SK-N-SH (cell line): ENCODE measurements around the gene SOCS2.

Experiments used
- EP300 ChIP-seq, 2 experiments: IDR thresholded peaks; 2 replicates each; pipeline versions ENCODE4 v1.4.0 to v1.6.1; 2012; ENCODE audit warnings: borderline replicate concordance in 1 of 2, low read depth in 1 of 2, low read length in 1 of 2
- EZH2phosphoT487 ChIP-seq: fragments of 200-600 bp; sonication (generic); IDR thresholded peaks from 2 replicates; pipeline ENCODE4 v1.6.1; 2017; ENCODE audit warnings: low read depth, mixed run types, mild to moderate bottlenecking, antibody characterized with exemption, moderate library complexity, borderline replicate concordance
- GATA2 ChIP-seq: sonication (generic); formaldehyde crosslinking; IDR thresholded peaks from 2 replicates; pipeline ENCODE4 v1.5.0; 2020; ENCODE audit warnings: mild to moderate bottlenecking, missing genetic modification reagents
- JUND ChIP-seq: IDR thresholded peaks from 2 replicates; pipeline ENCODE4 v1.4.0; 2012
- MXI1 ChIP-seq: IDR thresholded peaks from 2 replicates; pipeline ENCODE4 v1.6.1; 2012; ENCODE audit warnings: mild to moderate bottlenecking, low read depth, low read length, improper control_type of control experiment
- NFIC ChIP-seq: IDR thresholded peaks from 2 replicates; pipeline ENCODE4 v1.4.0; 2012; ENCODE audit warnings: borderline replicate concordance
- POLR2AphosphoS5 ChIP-seq: IDR thresholded peaks from 2 replicates; pipeline ENCODE4 v1.6.1; 2012; ENCODE audit warnings: low read depth, low read length
- RCOR1 ChIP-seq: fragments of 150-350 bp; IDR thresholded peaks from 2 replicates; pipeline ENCODE4 v1.6.1; 2017; ENCODE audit warnings: antibody characterized with exemption, low read length
- TF ChIP-seq, protein P1 (sequence below): fragments of 200-600 bp; sonication (generic); IDR thresholded peaks from 2 replicates; pipeline ENCODE4 v1.6.1; 2017; ENCODE audit warnings: antibody characterized with exemption, mild to moderate bottlenecking, moderate library complexity
- TF ChIP-seq, protein P2 (sequence below): IDR thresholded peaks from 2 replicates; pipeline ENCODE4 v1.6.1; 2012; ENCODE audit warnings: mild to moderate bottlenecking, low read depth, low read length, moderate library complexity
- TF ChIP-seq, protein P3 (sequence below): IDR thresholded peaks from 2 replicates; pipeline ENCODE4 v1.4.0; 2012; ENCODE audit warnings: low read depth, borderline replicate concordance
- TF ChIP-seq, protein P4 (sequence below): IDR thresholded peaks from 2 replicates; pipeline ENCODE4; 2012

DNA sequence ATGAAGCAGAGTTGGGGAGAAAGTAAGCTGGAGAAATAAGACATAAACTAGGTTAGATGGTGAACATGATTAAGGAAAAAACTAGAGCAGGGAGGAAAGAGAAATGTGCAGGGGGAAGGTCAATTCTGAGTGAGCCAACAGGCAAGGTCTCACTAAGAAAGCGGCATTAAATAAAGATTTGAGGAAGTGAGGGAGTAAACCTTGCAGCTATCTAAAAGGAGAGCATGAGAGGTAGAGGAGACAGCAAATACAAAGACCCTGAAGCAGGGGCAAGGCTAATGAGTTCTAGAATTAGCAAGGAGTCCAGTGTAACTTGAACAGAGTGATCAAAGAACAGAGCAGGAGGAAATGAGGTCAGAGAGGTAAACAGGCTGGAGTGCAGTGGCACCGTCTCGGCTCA, 4.4 kb upstream of the SOCS2 start:
- TF ChIP-seq, protein P1, sequence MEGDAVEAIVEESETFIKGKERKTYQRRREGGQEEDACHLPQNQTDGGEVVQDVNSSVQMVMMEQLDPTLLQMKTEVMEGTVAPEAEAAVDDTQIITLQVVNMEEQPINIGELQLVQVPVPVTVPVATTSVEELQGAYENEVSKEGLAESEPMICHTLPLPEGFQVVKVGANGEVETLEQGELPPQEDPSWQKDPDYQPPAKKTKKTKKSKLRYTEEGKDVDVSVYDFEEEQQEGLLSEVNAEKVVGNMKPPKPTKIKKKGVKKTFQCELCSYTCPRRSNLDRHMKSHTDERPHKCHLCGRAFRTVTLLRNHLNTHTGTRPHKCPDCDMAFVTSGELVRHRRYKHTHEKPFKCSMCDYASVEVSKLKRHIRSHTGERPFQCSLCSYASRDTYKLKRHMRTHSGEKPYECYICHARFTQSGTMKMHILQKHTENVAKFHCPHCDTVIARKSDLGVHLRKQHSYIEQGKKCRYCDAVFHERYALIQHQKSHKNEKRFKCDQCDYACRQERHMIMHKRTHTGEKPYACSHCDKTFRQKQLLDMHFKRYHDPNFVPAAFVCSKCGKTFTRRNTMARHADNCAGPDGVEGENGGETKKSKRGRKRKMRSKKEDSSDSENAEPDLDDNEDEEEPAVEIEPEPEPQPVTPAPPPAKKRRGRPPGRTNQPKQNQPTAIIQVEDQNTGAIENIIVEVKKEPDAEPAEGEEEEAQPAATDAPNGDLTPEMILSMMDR = no peak
- TF ChIP-seq RCOR1 (no peak), EP300 (IDR thresholded peaks at IDR 0.05; ENCODE audit: borderline replicate concordance in 1 of 2, low read depth in 1 of 2, low read length in 1 of 2) (no peak), EZH2phosphoT487 (no peak), MXI1 (no peak), POLR2AphosphoS5 (no peak), GATA2 (CRISPR knock-in tag) (no peak), JUND (no peak), NFIC (no peak)
- TF ChIP-seq, protein P2, sequence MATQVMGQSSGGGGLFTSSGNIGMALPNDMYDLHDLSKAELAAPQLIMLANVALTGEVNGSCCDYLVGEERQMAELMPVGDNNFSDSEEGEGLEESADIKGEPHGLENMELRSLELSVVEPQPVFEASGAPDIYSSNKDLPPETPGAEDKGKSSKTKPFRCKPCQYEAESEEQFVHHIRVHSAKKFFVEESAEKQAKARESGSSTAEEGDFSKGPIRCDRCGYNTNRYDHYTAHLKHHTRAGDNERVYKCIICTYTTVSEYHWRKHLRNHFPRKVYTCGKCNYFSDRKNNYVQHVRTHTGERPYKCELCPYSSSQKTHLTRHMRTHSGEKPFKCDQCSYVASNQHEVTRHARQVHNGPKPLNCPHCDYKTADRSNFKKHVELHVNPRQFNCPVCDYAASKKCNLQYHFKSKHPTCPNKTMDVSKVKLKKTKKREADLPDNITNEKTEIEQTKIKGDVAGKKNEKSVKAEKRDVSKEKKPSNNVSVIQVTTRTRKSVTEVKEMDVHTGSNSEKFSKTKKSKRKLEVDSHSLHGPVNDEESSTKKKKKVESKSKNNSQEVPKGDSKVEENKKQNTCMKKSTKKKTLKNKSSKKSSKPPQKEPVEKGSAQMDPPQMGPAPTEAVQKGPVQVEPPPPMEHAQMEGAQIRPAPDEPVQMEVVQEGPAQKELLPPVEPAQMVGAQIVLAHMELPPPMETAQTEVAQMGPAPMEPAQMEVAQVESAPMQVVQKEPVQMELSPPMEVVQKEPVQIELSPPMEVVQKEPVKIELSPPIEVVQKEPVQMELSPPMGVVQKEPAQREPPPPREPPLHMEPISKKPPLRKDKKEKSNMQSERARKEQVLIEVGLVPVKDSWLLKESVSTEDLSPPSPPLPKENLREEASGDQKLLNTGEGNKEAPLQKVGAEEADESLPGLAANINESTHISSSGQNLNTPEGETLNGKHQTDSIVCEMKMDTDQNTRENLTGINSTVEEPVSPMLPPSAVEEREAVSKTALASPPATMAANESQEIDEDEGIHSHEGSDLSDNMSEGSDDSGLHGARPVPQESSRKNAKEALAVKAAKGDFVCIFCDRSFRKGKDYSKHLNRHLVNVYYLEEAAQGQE = no peak
- TF ChIP-seq, protein P3, sequence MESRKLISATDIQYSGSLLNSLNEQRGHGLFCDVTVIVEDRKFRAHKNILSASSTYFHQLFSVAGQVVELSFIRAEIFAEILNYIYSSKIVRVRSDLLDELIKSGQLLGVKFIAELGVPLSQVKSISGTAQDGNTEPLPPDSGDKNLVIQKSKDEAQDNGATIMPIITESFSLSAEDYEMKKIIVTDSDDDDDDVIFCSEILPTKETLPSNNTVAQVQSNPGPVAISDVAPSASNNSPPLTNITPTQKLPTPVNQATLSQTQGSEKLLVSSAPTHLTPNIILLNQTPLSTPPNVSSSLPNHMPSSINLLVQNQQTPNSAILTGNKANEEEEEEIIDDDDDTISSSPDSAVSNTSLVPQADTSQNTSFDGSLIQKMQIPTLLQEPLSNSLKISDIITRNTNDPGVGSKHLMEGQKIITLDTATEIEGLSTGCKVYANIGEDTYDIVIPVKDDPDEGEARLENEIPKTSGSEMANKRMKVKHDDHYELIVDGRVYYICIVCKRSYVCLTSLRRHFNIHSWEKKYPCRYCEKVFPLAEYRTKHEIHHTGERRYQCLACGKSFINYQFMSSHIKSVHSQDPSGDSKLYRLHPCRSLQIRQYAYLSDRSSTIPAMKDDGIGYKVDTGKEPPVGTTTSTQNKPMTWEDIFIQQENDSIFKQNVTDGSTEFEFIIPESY = no peak
- TF ChIP-seq, protein P4, sequence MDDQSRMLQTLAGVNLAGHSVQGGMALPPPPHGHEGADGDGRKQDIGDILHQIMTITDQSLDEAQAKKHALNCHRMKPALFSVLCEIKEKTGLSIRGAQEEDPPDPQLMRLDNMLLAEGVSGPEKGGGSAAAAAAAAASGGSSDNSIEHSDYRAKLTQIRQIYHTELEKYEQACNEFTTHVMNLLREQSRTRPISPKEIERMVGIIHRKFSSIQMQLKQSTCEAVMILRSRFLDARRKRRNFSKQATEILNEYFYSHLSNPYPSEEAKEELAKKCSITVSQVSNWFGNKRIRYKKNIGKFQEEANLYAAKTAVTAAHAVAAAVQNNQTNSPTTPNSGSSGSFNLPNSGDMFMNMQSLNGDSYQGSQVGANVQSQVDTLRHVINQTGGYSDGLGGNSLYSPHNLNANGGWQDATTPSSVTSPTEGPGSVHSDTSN = no peak
